ENCODE measurements around the gene AJAP1. TPM values are rescaled to one million over a fixed set of nuclear protein-coding genes. Genes with fewer than 3 reads are reported as not detected.

Gene AJAP1
- total RNA-seq, 1 experiment from 2014 or later: not detected

DNA sequence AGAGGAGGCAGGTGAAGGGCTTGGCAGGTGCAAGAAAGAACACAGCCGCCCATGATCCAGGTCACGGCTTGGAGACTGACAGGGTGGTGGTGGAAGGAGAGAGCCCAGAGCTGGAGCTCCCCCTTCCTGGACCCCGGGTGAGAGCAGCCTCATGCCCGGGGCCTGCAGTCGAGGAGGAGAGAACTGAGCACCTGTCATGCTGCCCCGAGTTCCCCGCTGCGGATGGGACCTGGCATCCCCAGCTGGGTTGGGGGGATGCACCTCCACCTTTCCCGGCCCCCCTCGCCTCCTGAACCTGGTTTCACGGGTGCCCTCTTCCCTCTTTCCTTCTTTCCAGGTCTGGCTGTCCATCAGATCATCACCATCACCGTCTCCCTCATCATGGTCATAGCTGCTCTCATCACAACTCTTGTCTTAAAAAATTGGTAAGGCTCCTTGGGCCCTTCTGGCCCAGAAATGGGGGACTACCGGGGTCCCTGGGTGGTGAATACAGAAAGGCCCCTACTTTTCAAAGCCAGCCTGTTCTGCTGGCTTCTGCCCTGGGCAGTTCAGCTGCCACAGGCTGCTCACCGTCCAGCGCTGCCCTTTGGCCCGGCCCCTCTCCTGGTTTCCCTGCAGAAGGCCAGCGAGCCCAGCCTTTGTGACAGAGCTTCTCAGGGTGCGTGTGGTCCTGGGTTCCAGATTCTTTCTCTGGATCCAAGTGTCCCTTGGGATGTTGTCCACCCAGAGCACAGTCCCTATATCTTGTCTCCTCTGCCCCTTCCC lies 115.3 kb downstream of the AJAP1 start:
- no peak overlapping the region for H3K27ac ChIP-seq (ENCODE audit: low read length)
- H3K27me3 ChIP-seq (ENCODE audit: control insufficient read depth, insufficient read depth, low read length): no peaks in the 10 kb centered on the region
- H3K4me3 ChIP-seq (ENCODE audit: low read depth in 2 of 2, low read length in 2 of 2): no peak overlapping the region
- H3K36me3 ChIP-seq (ENCODE audit: control insufficient read depth, insufficient read depth, low read length): no peaks in the 10 kb centered on the region
- no peaks in the 10 kb centered on the region for H3K4me1 ChIP-seq (ENCODE audit: control insufficient read depth, insufficient read depth, low read length)
- CTCF ChIA-PET: no interaction called here
- POLR2A ChIA-PET: no interaction called here
- in situ Hi-C loops (cut with HindIII; ENCODE audit: low pct_unique_long_range_greater_than_20kb, low sequenced_read_pairs): no loop called here
- intact Hi-C loops (cut with micrococcal nuclease; ENCODE audit: unreplicated experiment): no loop called here
- TF ChIP-seq TCF7L2 (IDR thresholded peaks at IDR 0.05; ENCODE audit: low read depth, low read length): no peak
- TF ChIP-seq CTCF (IDR thresholded peaks at IDR 0.05): no peak
- TF ChIP-seq POLR2AphosphoS5 (IDR thresholded peaks at IDR 0.05; ENCODE audit: low read depth, low read length): no peak
- no peak for TF ChIP-seq REST (IDR thresholded peaks at IDR 0.05; ENCODE audit: insufficient read depth in 1 of 2, low read depth in 2 of 2, low read length in 1 of 2)
- no peak for TF ChIP-seq SIN3A (IDR thresholded peaks at IDR 0.05; ENCODE audit: borderline replicate concordance, insufficient read depth, low read depth, low read length)
- DNase-seq (ENCODE audit: low read depth, low spot score): no peak
- BruUV-seq (replicated peaks): no TSS peak
- H3K9me3 ChIP-seq (ENCODE audit: control insufficient read depth, insufficient read depth, low read depth, low read length): no peaks in the 10 kb centered on the region
- ATAC-seq: no peak

GRCh38 chr1:4770713-4771112 lies 116.3 kb downstream of the AJAP1 start:
- H3K9me3 ChIP-seq (ENCODE audit: control insufficient read depth, insufficient read depth, low read depth, low read length): no peaks in the 10 kb centered on the region
- in situ Hi-C loops (cut with HindIII; ENCODE audit: low pct_unique_long_range_greater_than_20kb, low sequenced_read_pairs) (no loop called here), intact Hi-C loops (cut with micrococcal nuclease; ENCODE audit: unreplicated experiment) (no loop called here)
- ChIA-PET POLR2A (no interaction called here), CTCF (interaction anchor here (0.6 kb wide), 1 partner anchor 539 kb away, joined by 5 read pairs; no protein-coding TSS in a partner anchor)
- H3K27me3 ChIP-seq (ENCODE audit: control insufficient read depth, insufficient read depth, low read length): no peaks in the 10 kb centered on the region; the same call in 1 of the 2 replicates
- H3K27ac ChIP-seq (ENCODE audit: low read length): no peak overlapping the region
- no TSS peak for BruUV-seq (replicated peaks)
- H3K36me3 ChIP-seq (ENCODE audit: control insufficient read depth, insufficient read depth, low read length): no peaks in the 10 kb centered on the region
- DNase-seq (ENCODE audit: low read depth, low spot score): no peak
- ATAC-seq: no peak
- no peak overlapping the region for H3K4me3 ChIP-seq (ENCODE audit: low read depth in 2 of 2, low read length in 2 of 2)
- H3K4me1 ChIP-seq (ENCODE audit: control insufficient read depth, insufficient read depth, low read length): no peaks in the 10 kb centered on the region
- TF ChIP-seq REST (IDR thresholded peaks at IDR 0.05; ENCODE audit: insufficient read depth in 1 of 2, low read depth in 2 of 2, low read length in 1 of 2) (no peak), SIN3A (IDR thresholded peaks at IDR 0.05; ENCODE audit: borderline replicate concordance, insufficient read depth, low read depth, low read length) (no peak), CTCF (IDR thresholded peaks at IDR 0.05) (no peak), POLR2AphosphoS5 (IDR thresholded peaks at IDR 0.05; ENCODE audit: low read depth, low read length) (no peak), TCF7L2 (IDR thresholded peaks at IDR 0.05; ENCODE audit: low read depth, low read length) (no peak)

Data from Panc1 (cell line).